K562 (cell line): Measurements from ENCODE around the gene G6PC2.

Experiments used
- EZH2 ChIP-seq: IDR thresholded peaks from 2 replicates; pipeline ENCODE4 v1.6.1; 2012; ENCODE audit warnings: low read depth, mild to moderate bottlenecking, inconsistent platforms, low read length, borderline replicate concordance
- TAF1 ChIP-seq: IDR thresholded peaks from 2 replicates; pipeline ENCODE4 v1.6.1; 2011; ENCODE audit warnings: mild to moderate bottlenecking, low read length, moderate library complexity; ENCODE audit not compliant: insufficient read depth, control insufficient read depth, severe bottlenecking; ENCODE audit errors: extremely low read depth
- TBP ChIP-seq: optimal IDR thresholded peaks from 2 replicates; pipeline ENCODE3; 2011; ENCODE audit warnings: low read depth, low read length, improper control_type of control experiment
- TF ChIP-seq, protein P1 (sequence below), 3 experiments: IDR thresholded peaks in 2 of 3; conservative IDR thresholded peaks in 1 of 3; 2 replicates each; pipeline ENCODE4 v1.5.1; 2011 to 2012; ENCODE audit warnings: low read length in 3 of 3, mild to moderate bottlenecking in 3 of 3, control low read depth in 2 of 3, improper control_type of control experiment in 1 of 3, inconsistent platforms in 1 of 3, low read depth in 1 of 3, mixed read lengths in 1 of 3, moderate library complexity in 1 of 3; ENCODE audit not compliant: insufficient read depth in 2 of 3

DNA sequence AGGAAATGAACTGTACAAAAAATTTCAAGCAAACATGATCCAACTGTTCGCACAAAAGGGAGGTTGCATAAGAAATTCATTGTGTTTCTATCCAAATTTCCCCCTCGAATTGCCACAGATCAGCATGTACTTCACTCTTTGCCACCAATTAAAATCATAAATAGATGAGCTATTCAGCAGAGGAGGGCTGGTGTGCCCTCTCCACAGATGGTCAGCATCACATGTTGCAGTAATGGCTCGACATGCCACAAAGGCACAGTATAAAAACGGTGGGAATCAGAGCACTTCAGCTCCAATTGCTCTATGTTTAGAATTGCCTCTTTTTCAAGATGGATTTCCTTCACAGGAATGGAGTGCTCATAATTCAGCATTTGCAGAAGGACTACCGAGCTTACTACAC lies at the start of gene G6PC2:
- TF ChIP-seq EZH2, result no peak
- no peak for TF ChIP-seq TBP
- TF ChIP-seq, protein P1, sequence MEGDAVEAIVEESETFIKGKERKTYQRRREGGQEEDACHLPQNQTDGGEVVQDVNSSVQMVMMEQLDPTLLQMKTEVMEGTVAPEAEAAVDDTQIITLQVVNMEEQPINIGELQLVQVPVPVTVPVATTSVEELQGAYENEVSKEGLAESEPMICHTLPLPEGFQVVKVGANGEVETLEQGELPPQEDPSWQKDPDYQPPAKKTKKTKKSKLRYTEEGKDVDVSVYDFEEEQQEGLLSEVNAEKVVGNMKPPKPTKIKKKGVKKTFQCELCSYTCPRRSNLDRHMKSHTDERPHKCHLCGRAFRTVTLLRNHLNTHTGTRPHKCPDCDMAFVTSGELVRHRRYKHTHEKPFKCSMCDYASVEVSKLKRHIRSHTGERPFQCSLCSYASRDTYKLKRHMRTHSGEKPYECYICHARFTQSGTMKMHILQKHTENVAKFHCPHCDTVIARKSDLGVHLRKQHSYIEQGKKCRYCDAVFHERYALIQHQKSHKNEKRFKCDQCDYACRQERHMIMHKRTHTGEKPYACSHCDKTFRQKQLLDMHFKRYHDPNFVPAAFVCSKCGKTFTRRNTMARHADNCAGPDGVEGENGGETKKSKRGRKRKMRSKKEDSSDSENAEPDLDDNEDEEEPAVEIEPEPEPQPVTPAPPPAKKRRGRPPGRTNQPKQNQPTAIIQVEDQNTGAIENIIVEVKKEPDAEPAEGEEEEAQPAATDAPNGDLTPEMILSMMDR (IDR thresholded peaks at IDR 0.05 in 2 of 3, conservative IDR thresholded peaks at IDR 0.05 in 1 of 3; ENCODE audit: insufficient read depth in 2 of 3, low read depth in 1 of 3, low read length in 3 of 3), result no peak
- no peak for TF ChIP-seq TAF1
